GM19452 (cell line): ENCODE measurements around the gene IGFALS.
A peak's percentile ranks its signal among the peaks of the same experiment; 100 is the strongest.

Experiments used
- ATAC-seq: cut with Tn5 transposase; IDR thresholded peaks from one replicate; pipeline ENCODE4 v1.9.1; 2021; ENCODE audit not compliant: unreplicated experiment

The IGFALS gene

GRCh38 chr16:1790261-1790610 lies 3.3 kb downstream of the IGFALS start:
- no peak for ATAC-seq

- ATAC-seq = no peak
These were observed 3.9 kb downstream of the IGFALS start for GRCh38 chr16:1789643-1790045.

- no peak for ATAC-seq
These were observed 4.8 kb downstream of the IGFALS start for GRCh38 chr16:1788708-1789100.

GRCh38 chr16:1788095-1788707 lies 5.3 kb downstream of the IGFALS start:
- ATAC-seq = no peak

GRCh38 chr16:1787322-1788094 lies 6.0 kb downstream of the IGFALS start:
- no peak for ATAC-seq

GRCh38 chr16:1787056-1787321 lies 6.5 kb downstream of the IGFALS start:
- no peak for ATAC-seq

GRCh38 chr16:1786242-1787055 lies 7.1 kb downstream of the IGFALS start:
- ATAC-seq = no peak

- no peak for ATAC-seq
These were observed 7.7 kb downstream of the IGFALS start for GRCh38 chr16:1785846-1786170.

GRCh38 chr16:1784977-1785845 lies 8.3 kb downstream of the IGFALS start:
- no peak for ATAC-seq

GRCh38 chr16:1782408-1783264 lies 10.9 kb downstream of the IGFALS start, which contains the start of the genes NUBP2 and SPSB3:
NUBP2 (plus strand) TSS chr16:1782960; CDS start chr16:1783021, 61 bp downstream.
SPSB3 (minus strand) TSS chr16:1782571; CDS start chr16:1781483, 1,088 bp downstream.
- peak; percentile 80 for ATAC-seq

GRCh38 chr16:1781758-1782407 lies 11.6 kb downstream of the IGFALS start:
- peak; percentile 8 for ATAC-seq

GRCh38 chr16:1781254-1781653 lies 12.3 kb downstream of the IGFALS start:
- no peak for ATAC-seq

- no peak for ATAC-seq
These were observed 12.8 kb downstream of the IGFALS start for GRCh38 chr16:1780677-1781072.

GRCh38 chr16:1779741-1780676 lies 13.5 kb downstream of the IGFALS start:
- no peak for ATAC-seq

- ATAC-seq = no peak
These were observed 14.2 kb downstream of the IGFALS start for GRCh38 chr16:1779234-1779701.

- no peak for ATAC-seq
These were observed 15.0 kb downstream of the IGFALS start for GRCh38 chr16:1778200-1779179.
